Tibial artery (tissue), 4 donors: ENCODE data around the gene UGT1A8.

Experiments used
- DNase-seq, 2 donors: peaks; one replicate each; pipeline ENCODE4 v3.0.0-alpha.2; 2019
- H3K27ac ChIP-seq, 2 donors: fragments of 200-600 bp; sonication (generic) in 1 of 2; 1 replicate in 1 of 2; 2 replicates in 1 of 2; pipeline ENCODE4 v1.5.1; 2018 to 2019; ENCODE audit warnings: mild to moderate bottlenecking in 1 of 2
- H3K27me3 ChIP-seq, 2 donors: fragments of 200-600 bp; sonication (generic) in 1 of 2; one replicate each; pipeline versions ENCODE4 v1.5.1 to v1.6.0; 2016 to 2019
- H3K36me3 ChIP-seq, 3 donors: fragments of 200-600 bp; sonication (generic) in 2 of 3; one replicate each; pipeline ENCODE4 v1.5.1; 2016 to 2019; ENCODE audit warnings: mild to moderate bottlenecking in 2 of 3
- H3K4me1 ChIP-seq, 4 donors: fragments of 200-600 bp; sonication (generic) in 2 of 4; 1 replicate in 3 of 4; 2 replicates in 1 of 4; pipeline ENCODE4 v1.5.1; 2016 to 2019
- H3K4me3 ChIP-seq, 2 donors: fragments of 200-600 bp; sonication (generic) in 1 of 2; 1 replicate in 1 of 2; 2 replicates in 1 of 2; pipeline ENCODE4 v1.5.1; 2018 to 2019; ENCODE audit warnings: mild to moderate bottlenecking in 2 of 2
- H3K9me3 ChIP-seq, 3 donors: fragments of 200-600 bp; sonication (generic) in 1 of 3; one replicate each; pipeline ENCODE4 v1.5.1; 2016 to 2019
- CTCF ChIP-seq, 2 experiments: fragments of 200-600 bp in 1 of 2; fragments of 450-650 bp in 1 of 2; IDR thresholded peaks; one replicate each; pipeline ENCODE4 v1.5.1; 2017 to 2019; ENCODE audit warnings: antibody characterized with exemption in 2 of 2, mild to moderate bottlenecking in 1 of 2, moderate library complexity in 1 of 2
- intact Hi-C: fragments of 100-400 bp; cut with DNase I; formaldehyde crosslinking; loops from one replicate; pipeline ENCODE4 v1.15.0; 2023; ENCODE audit warnings: low total_unique reads

Gene UGT1A8

GRCh38 chr2:233803292-233803911, 186.0 kb downstream of the UGT1A8 start:
- no peaks in the 10 kb centered on the region for H3K36me3 ChIP-seq
- H3K9me3 ChIP-seq: no peaks in the 10 kb centered on the region
- H3K27me3 ChIP-seq: peaks cover 0 to 4% of the 10 kb centered on the region in 2 donors
- no peak overlapping the region for H3K27ac ChIP-seq
- no peak for TF ChIP-seq CTCF (IDR thresholded peaks at IDR 0.05)
- peak in 1 of 2 donors; percentile 51 for DNase-seq
- H3K4me3 ChIP-seq: no peak overlapping the region
- intact Hi-C loops: no loop called here
- H3K4me1 ChIP-seq: no peaks in the 10 kb centered on the region

DNA sequence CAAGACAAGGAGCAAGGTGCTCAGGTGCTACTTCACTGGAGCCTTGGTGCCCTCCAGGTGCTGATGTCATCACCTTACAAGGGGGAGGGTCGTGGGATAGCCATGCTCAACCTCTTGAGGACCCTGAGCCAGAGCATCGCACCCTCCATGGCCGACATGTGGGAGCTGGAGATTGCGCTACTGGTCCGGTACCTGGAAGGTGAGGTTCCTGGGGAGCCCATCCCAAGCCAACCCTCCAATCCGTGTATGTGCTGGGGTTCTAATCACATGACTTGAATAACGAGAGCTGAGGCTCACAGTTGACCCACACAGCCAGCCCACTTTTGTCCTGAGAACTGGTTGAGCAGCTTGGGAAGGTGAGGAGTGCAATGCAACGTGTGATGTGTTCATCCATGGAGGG, 186.6 kb downstream of the UGT1A8 start:
- H3K9me3 ChIP-seq: no peaks in the 10 kb centered on the region
- no peaks in the 10 kb centered on the region for H3K4me1 ChIP-seq
- TF ChIP-seq CTCF (IDR thresholded peaks at IDR 0.05): no peak
- H3K27ac ChIP-seq: no peak overlapping the region
- H3K27me3 ChIP-seq: peaks cover 0 to 5% of the 10 kb centered on the region in 2 donors
- no peak overlapping the region for H3K4me3 ChIP-seq
- intact Hi-C loops: no loop called here
- no peaks in the 10 kb centered on the region for H3K36me3 ChIP-seq
- DNase-seq: peak in 1 of 2 donors; percentile 43

DNA sequence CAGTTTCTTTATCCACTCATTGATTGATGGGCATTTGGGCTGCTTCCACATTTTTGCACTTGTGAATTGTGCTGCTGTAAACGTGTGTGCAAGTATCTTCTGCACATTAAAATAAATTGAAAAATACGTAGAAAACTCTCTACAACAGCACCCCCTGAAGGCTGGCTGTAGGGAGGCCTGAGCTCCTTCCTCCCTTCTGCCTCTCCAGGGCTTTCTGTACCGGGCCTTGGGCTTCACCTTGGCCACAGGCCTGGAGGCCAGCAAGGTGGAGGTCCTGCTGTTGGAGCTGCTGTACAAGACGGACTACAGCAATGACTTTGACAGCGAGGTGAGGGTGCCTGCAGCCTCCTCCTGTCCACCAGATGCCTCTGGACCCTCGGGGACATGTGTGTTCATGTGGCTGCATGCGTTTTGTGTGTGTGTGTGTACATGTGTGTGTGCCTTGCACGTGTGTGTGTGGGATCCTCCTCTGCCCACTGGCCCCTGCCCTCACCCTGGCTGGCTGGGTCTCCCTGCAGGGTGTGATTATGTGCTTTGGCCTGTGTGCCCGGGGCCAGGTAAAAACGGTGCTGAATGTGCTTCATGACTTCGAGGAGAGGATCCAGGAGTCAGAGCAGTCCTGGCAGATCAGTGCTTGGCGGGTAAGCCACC, 189.9 kb downstream of the UGT1A8 start:
- intact Hi-C loops: no loop called here
- H3K36me3 ChIP-seq: no peaks in the 10 kb centered on the region
- no peak overlapping the region for H3K27ac ChIP-seq
- DNase-seq: peak; percentile 13 to 48
- no peak overlapping the region for H3K4me3 ChIP-seq
- no peaks in the 10 kb centered on the region for H3K4me1 ChIP-seq
- H3K9me3 ChIP-seq: no peaks in the 10 kb centered on the region
- TF ChIP-seq CTCF (IDR thresholded peaks at IDR 0.05): no peak
- peaks cover 0 to 9% of the 10 kb centered on the region in 2 donors for H3K27me3 ChIP-seq

DNA sequence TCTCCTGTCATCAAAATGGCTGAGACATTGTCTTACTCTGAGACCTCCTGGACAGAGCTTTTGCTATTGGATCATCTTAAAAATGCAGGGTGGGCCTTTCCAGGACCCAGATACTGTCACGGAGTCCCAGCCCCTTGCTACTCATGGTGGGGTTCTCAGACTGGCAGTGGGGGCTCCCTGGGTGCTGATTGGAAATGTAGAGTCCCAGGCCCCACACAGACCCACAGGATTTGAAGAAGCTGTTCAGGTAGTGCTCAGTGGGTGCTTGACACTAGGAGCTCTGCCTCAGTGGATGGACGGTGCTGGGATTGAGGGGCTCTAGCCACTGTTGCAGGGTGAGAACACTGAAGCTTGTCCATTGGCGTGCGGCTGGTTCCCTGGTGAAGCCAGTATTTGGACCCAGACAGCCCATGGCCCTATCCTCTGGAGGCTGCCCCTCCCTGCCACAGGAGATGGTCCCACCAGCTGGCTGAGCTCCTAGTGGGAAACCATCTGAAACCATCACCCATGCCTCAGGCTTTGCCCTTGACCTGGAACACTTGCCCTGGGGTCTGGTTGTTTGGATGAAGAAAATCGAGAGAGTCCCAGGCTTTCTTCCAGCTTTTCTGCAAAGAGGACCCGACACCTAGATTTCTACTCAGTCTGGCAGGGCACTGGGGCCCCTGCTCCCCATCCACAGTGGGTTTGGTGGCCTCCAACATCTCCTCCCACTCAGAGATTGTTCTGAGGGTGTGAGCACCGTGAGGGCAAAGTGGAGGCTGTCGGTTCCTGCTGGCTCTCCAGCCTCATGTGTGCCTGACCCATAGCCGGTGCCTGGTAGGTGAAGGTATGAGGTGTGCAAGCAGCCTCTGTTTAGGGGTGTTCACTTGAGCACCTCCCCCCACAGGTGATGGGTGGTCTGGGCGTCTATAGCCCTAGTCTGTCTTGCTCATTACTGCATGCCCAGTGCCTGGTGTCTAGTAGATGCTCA, 190.8 kb downstream of the UGT1A8 start:
- Histone ChIP-seq H3K27me3 (peaks cover 0 to 9% of the 10 kb centered on the region in 2 donors), H3K9me3 (no peaks in the 10 kb centered on the region), H3K4me3 (no peak overlapping the region), H3K36me3 (no peaks in the 10 kb centered on the region), H3K27ac (no peak overlapping the region), H3K4me1 (no peaks in the 10 kb centered on the region)
- no peak for TF ChIP-seq CTCF (IDR thresholded peaks at IDR 0.05)
- DNase-seq: peak; percentile 15 to 35
- intact Hi-C loops: no loop called here

- no peak for TF ChIP-seq CTCF (IDR thresholded peaks at IDR 0.05)
- no peak overlapping the region for H3K4me3 ChIP-seq
- no peaks in the 10 kb centered on the region for H3K4me1 ChIP-seq
- intact Hi-C loops: no loop called here
- H3K27ac ChIP-seq: no peak overlapping the region
- no peaks in the 10 kb centered on the region for H3K36me3 ChIP-seq
- peaks cover 0 to 9% of the 10 kb centered on the region in 2 donors for H3K27me3 ChIP-seq
- H3K9me3 ChIP-seq: no peaks in the 10 kb centered on the region
- DNase-seq: peak; percentile 3 to 33
These were observed 193.0 kb downstream of the UGT1A8 start for GRCh38 chr2:233810385-233810784.
